CD4-positive, alpha-beta T cell treated with Interleukin-4 for 1 hour (primary cell): Measurements from ENCODE around the gene LNX2.

Source experiments
- DNase-seq, 2 donors: peaks; one replicate each; pipeline ENCODE4 v3.0.0-alpha.2; 2020 to 2022

LNX2 gene

DNA sequence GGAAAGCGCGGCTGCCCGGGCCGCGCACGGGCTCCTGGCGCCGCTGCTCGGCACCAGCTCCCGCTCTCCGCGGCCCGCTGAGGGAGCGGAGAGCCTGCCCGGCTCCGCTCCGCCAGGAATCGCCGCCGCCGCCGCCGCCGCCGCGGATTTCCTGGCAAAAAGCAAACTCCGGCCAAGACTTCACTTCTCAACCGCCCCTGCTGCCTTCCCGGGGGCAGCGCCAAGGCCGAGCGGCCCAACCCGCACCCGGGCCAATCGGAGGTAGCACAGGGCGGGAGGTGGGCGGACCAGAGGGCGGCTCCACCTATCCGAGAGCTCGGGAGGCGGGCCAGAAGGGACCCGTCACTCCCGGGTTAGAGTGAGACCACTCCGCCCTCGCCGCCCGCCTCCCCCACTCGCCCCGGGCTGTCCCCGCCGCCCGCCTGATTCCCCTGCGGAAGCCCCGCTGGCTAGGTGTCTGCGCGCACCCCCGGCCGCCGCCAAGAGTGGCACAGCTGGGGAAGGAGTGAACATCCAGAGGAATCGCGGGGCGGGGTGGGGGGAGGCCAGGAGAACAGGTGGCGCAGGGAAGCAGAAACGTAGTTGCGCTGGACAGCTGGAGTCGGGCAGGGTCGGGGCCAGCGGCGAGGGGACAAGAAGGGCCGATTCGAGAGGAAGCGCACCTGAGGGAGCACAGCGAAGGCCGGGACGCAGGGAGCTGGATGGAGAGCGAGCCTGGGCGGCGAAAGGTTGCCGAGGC, at the start of gene LNX2:
TSS of gene LNX2 (minus strand) at position 153 of the 739 bp plus-strand sequence. CDS start 38,826 bp downstream, outside the sequence.
- peak; percentile 96 to 97 for DNase-seq

DNA sequence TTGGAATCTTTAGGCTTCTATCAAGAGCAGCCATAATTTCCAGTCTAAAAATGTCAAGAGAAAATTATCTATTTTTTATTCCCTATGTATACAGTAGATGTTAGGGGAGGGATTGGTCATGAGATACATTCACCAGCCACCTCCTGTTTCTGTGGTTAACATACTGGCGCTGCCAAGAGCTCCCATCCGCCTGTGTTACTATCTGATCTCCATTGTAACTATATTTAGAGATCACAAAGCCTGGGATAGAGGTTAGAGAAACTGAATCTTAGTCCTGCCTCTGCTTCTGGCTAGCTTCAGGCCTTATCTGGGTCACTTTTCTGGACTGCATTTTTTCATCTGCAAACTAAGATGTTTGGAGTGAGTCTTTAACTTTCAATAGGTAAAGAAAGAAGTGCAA, 47.6 kb upstream of the LNX2 start:
- DNase-seq, result no peak

DNA sequence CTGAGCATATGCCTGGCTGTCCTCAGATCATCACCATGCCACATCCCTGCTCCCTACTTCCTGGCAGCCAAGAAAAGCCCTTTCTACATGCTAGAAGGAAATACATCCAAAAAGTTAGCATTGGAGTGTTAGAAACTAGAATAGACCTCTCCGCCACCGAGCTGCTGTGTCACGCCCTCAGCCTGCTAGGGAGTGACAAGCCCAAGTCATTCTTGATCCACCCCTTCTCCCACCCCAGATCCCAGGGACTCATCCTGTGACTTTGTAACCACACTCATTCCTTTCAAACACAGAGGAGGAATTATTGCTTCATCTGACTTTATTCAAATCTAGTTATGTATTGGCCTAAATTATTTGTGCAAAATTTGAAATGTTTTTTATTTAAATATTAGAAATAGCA, 46.6 kb upstream of the LNX2 start:
- DNase-seq, result no peak

DNA sequence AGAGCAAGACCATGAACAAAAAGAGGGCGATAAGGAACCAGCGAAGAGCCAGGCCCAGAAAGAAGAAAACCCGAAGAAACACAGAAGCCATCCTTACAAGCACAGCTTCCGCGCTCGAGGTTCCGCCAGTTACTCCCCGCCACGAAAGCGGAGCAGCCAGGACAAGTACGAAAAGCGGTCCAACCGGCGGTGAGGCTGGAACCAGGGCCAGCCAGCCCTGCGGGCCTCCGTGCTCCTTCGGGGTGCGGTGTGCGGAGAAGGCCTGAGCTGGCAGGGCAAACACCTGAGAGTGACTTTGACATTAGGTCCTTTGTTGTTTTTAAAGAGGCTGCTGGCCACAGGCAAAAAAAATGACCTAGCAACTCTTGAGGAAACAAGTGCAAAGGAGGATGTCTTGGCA, 45.4 kb upstream of the LNX2 start:
- no peak for DNase-seq

DNA sequence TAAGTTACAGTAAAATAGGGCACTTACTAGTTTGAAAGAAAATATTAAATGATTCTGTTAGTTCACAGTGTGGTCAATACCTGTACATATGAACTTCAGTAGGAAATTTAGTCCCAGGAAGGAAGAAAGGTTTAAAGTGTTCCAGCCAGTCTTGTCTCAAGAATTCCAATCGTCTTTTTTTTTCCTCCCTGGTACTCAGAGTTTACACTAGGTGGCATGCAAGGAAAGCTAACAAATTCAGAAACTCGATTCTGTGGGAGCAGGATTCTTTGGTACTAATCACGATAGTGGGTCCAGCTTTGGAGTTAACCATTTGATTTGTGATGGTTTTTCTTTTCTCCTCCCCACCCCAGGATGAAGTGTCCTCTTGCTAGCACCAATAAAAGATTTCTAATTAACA, 45.0 kb upstream of the LNX2 start:
- no peak for DNase-seq

DNA sequence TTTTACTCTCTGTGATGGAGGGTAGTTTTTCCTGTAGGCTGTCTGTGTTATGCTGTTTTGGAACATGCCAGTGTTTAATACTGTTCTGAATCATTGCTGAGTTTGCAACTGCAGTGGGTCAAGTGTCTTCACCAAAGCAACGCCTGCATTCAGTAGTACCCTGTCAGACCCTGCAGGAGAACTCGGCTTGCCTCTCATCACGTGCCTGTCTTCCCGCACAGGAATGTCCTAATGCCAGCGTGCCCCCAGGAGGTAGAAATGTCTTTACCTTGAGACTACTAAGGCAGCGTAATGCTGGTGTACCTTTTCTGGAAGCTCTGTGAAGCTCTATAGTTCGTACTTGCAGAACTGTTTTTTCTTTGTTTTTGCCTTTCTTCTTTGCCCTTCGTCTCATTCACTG, 43.6 kb upstream of the LNX2 start:
- no peak for DNase-seq

DNA sequence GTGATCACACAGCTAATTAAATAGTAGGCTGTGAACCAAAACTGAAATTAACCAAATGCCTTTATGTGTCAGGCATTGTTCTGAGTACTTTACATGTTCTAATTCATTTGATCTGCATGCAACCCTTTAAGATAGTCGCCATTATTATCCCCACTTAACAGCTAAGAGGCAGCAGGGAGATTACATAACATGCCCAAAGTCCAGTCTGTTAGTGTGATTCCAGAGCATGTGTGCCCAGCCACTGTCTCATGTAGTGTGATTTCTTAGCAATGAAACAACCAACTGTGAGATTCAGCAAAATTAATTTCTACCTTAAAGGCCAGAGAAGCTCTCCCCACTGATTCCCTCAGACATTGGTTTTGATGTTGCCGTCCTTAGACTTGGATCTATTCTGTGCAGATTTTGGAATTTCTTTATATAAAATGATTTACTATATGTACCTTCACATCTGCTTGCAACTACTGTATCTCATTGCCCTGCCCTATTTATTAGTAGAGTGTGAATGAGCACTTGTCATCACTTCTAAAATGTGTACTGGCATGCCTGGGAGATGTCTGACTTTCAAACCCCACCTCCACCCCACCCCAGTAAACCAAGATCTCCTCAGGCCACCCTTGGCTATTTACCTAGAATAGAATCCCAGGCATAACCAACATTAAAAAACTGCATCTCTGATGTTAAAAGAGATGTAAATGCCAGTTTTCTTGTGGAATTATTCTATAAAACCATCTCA, 42.6 kb upstream of the LNX2 start:
- no peak for DNase-seq

DNA sequence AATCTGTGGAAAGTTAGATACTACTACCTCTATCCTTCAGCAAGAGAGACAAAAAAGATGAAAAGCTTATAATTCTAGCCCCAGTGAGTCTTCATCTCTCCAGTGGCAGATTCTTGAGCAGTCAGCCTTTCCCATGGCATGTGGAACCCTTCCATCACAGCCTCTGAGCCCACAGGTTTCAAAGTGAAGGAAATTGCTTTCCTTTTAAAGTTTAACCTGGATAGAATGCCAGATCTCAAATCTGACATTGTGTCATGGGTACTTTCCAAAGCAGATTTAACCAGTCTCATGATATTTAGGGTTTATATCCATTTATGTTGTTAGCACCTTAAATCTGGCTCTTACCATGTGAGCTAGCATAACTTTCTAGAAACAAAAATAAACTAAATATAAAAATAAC, 40.7 kb upstream of the LNX2 start:
- DNase-seq, result no peak

DNA sequence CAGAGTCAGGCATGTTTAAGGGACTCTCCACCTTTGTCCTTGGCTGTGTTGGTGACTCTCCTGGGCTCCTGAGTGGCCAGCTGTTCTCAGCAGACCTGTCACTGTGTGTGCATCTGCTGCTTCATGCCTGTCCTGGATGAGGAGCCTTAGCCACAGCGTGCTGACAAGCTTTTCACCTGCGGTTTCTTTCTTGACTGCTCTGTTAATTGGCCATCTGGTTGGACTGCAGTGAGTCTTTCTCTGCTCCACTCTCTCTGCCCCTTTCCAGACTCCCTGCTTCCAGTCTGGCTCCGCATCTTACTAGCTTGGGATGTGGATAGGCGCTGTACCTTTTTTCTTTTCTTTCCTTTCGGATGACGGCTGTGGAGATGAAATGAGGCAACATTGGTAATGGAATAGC, 40.2 kb upstream of the LNX2 start:
- no peak for DNase-seq

DNA sequence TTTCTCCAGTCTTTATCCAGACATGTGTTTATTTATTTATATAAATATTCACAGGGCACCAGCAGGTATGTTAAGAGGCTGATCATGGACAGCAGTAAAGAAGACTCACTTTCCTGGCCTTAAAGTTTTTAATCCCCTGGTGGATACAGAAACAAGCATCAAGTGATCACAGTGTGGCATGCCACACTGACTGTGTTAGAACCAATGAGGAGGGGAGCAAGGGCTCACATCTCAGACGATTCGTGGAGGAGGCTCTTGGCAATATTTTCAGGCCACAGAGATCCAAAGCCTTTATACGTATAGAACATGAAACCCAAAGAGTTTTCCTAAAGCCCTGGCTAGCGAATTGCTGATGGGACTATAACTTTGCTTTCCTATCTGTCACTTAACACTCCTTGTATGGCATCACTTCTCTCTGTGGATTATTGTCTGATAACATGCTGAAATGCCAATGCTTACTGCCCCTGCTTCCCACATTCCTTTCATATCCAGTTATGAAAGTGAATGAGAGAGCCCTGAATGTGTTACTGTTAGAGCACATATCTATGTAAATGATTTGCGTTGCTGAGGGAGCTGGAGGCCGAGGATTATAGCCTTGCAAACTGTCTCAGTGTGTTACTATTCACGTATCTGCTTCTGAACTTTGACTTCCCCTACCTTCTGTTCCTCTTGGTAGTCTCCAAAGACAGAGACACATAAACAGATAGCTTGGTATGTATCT, 39.0 kb upstream of the LNX2 start:
- DNase-seq, result no peak

DNA sequence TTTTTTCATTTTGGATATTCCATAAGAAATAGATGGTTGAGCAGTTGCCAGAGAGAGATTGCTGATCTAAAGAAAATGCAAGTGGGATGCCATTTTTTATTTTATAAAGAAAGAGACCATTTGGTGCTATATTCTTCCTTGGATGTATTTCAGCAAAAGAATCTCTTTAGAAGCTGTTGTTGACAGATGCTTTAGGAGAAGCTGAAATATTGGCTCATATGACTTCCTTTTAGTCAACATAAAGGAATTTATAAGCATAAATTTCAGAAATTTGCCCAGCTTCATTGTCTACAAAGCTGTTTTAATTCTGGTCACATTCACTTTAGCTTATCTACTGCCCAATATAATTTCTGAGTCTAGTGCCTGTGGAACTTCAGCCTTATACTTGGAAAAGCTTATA, 38.2 kb upstream of the LNX2 start:
- DNase-seq, result no peak

DNA sequence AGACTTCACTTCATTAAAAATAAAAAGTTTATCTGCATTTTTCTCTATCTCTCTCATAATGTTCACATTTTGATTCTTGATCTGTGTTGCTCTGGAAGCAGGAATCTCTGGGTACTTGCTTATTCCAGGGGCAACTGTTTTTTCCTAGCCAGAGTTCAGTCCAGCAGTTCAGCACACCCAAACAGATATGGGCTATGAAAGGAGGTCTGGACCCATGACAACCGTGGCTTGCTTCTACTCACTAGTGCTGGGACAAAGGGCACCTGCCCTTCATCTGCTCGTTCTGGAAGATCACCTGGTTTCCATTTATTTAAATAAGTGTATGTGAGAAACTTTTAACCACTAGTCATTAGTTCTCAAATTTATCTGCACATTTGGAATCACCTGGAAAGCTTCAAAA, 37.4 kb upstream of the LNX2 start:
- DNase-seq, result no peak

DNA sequence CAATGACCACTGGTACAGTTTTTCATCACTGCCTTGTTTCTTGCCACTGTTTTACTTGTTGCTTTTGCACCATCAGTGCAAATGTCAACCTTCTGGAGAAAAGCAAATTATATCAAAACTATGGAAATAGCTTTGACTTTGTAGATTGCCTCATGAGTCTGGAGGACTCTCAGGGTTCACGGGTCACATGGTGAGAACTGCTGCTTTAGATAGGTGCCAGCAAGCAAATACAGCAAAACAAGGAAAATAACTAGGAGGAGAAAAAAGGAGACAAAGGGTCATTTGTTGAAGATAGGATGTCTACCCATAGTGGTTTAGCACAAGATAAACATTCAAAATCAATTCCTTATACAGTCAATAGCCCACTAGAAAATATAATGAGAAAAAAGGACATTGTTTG, 34.5 kb upstream of the LNX2 start:
- DNase-seq, result no peak

DNA sequence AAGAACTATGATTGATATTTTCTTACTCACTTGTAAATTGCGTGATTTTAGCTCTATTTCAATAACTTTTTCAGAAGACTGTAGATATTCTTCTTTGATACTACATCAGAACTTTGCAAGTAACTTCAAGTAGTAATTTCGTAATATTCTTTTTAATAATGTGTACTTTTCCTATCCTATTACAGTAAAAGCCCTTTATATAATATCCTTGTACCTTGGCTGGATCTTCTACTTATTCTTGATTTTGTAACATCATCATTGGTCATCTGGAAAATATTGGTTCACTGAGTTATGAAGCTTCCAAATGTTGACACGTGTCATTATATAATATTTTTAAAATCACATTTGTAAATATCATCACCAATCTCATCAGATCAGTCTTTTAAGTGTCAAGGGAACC, 33.7 kb upstream of the LNX2 start:
- no peak for DNase-seq

DNA sequence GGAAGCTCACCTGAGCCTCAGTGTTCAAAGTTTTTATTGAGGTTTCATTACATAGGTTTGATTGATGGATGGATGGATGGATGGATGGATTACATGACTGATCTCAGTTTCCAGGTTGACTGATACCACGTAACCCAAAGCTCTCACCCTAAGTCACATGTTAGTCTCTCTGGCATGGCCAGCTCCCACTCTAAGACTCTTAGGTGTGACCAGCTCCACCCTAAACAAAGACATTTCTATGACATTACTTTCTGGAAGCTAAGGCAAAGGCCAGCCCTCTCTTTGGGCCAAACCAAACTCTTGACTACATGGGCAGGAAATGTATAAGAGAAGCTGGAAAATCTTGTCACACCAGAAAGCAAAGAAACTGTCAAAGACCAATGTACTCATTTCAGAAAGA, 30.0 kb upstream of the LNX2 start:
- DNase-seq, result no peak

DNA sequence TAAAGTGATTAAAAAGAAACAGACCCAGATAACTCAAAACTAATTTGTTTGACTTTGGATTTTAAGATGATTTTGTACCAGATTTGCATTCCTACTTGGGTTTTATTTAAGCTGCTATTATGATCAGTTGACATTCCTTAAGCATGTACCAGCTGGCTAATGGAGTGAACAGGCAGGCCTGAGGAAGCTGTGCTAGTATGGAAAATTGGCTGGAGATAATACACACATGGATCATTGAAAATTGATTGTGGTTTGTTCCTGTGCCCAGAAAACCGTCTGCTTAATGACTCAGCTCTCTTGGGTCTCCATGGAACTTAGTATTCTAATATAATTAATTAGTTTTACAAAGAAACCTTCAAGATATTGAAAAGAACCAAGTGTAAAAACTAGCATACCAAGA, 24.0 kb upstream of the LNX2 start:
- DNase-seq, result no peak

DNA sequence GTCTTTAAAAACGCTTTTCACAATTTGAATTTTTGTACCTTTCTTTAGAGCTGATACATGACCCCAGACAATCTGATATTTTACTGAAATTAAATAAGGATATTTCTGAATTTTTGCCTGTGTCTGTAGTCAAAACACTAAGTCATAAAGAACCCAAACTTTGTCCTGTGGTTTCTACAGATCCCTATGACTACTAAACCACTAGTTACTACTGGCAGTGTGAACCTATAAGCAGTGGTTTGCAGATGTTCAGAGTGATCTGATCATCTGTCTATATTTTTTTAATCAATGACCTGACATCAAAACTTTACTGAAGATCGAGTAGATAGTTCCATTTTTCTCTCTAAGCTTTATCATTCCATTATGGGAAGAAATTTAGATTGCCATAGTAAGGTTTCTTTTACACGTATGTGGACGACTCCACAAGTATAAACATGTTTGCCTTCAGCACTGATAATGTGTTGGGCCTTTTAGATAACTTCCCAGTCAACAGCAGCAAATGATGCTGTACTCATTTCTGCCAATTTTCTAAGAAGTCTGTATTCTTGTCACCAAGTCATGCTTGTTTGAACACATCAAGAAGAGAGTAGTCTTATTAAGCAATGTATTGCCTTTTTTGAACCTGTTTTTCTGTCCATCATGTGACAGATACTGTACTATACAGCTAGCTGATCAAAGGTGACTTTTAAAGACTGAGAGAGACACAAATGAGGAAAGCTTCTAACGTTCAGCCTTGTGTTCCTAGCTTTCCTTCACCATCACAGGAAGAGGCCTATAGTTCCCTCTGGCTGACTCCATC, 23.2 kb upstream of the LNX2 start:
- no peak for DNase-seq

DNA sequence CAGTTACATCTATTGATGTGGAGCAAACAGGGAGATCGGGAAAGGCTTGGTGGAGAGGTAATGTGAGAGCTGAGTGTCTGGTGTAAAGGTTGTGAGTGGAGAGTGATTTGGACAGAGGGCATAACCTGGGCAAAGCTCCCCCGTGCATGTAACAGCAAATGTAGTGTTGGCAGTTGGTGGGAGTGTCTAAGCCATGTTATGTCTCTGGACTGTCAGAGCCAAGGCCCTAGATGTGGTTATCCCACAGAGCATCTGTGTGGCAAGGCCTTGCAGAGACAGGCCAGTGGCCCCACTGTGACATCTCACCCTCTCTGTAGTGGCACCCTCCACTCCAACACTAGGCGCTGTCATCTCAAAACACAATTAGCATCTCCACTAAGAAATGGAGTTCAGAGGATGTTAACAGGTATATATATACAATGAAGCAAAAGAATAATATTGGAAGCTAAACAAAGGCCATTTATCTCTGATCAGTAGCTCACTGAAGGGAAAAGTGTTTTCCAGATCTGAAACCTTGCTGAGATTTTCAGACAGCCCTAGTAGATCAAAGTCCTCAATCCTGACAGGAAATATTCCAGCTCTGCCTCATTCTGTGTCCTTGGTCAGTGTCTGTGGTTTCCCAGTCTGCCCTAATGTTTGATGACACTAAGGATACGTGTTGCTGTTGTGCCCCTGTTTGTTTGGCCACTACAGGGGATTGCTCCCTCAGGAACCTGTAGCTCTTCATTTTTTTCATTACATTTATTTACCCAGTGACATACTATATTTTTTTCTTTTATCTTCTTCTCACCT, 21.6 kb upstream of the LNX2 start:
- no peak for DNase-seq

DNA sequence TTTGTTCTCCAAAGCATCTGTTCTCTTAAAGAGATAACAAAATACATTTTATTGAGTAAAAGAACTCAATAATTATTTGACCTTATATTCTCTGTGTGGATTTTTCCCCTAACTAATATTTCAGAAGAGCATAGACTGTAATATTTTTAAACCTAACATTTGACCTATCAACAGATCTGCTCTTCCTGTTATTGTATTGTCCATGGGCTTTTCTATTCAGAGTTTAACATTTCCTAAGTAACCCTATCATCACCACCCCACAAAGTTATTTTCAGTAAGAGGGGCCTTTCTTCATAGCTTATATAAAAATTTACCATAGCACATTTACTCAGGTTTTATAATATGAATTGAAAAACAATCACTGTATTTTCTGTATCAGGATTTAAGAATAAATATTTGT, 18.9 kb upstream of the LNX2 start:
- DNase-seq, result no peak

DNA sequence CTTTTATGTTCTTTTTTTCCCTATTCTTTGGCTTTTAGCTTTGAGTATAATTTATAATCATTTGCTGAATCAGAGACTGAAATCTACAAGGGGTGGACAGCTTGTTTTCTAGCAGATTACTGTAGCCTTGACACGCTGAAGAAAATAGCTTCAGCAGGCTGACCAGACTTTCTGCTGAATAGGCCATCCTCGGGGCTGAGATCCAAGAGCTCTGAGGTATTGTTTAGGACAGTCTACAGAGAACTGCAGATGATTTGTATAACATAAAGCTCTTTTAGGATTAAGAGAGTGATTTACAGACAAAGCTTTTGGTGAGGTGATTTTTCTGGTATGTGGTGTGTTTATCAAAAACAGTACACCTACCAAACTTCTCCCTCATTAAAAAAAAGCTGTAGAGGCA, 18.2 kb upstream of the LNX2 start:
- no peak for DNase-seq

DNA sequence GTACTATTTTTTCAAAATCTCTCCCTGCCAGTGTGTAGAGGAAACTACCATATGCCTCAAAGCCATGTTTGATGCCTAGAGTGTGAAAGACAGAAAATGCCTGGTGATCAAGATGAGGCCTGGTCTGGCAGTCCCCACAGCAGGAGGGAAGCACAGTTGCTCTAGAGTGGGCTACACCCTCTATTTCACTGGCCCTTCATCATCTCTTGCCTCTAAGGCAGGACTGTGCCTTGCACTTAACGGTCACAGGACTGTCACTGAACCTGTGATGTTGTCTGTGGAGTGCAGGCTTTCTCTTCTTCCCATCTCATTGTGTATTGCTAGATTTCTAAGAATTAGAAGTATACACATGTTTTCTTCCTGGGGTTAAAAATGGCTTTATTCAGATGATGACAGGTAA, 17.7 kb upstream of the LNX2 start:
- no peak for DNase-seq

DNA sequence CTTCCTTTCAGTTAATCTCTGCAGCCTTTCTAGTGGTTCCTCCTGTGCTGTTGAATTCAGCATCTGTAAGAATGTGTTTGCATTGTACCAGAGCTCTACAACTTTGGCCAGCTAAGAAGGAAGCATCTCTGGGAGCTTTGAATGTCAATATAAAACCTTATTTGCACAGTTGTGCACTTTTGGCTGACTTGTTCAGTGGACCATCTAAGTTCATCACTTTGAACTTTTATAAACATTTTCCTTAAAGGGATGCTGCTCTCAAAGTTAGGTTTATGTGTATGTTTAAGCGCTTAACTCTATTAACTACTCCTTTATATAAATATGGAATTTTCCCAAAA, 16.9 kb upstream of the LNX2 start:
- no peak for DNase-seq
